ENCODE results near the gene AKR1C1.
"Not testable (repeated sequence)": the region's sequence is repeated elsewhere in the genome, so short reads cannot be mapped to it uniquely, and the experiment has no call there.

DNA sequence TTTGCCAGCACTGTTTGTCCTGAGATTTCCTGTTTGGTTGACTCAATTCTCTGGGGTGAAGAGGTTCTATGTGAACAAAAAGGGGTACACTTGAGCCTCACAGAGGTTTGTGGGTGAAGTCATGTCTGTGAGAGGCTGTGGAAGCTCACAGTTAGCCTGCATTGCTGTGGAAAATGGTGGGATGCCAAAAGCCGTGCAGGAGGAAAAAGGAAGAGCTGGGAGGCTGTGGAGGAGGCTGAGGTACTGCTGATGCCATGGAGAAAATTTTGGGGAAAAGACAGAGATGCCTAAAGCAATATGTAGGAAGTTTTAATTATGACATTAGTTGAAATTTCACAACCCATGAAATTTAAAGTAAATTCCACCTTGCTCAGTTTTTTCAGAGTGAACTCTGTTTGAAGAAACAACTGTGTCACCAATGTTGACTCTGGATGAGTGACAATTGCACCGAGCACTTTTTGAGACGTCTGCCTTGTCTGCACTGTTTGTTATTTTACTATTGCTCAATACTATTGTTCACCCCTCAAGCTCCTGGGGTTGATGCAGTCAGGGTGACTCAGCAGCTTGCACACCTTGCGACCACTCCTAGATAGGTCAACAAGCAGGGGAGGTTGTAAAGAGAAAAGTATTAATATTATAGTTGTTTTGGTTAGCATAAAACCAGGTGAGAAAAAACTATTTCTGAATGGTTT lies 45.8 kb downstream of the AKR1C1 start:
- TF ChIP-seq, protein P1, sequence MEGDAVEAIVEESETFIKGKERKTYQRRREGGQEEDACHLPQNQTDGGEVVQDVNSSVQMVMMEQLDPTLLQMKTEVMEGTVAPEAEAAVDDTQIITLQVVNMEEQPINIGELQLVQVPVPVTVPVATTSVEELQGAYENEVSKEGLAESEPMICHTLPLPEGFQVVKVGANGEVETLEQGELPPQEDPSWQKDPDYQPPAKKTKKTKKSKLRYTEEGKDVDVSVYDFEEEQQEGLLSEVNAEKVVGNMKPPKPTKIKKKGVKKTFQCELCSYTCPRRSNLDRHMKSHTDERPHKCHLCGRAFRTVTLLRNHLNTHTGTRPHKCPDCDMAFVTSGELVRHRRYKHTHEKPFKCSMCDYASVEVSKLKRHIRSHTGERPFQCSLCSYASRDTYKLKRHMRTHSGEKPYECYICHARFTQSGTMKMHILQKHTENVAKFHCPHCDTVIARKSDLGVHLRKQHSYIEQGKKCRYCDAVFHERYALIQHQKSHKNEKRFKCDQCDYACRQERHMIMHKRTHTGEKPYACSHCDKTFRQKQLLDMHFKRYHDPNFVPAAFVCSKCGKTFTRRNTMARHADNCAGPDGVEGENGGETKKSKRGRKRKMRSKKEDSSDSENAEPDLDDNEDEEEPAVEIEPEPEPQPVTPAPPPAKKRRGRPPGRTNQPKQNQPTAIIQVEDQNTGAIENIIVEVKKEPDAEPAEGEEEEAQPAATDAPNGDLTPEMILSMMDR (IDR thresholded peaks at IDR 0.05; ENCODE audit: low read depth, low read length, poor library complexity, severe bottlenecking): not testable (repeated sequence)
- TF ChIP-seq EZH2phosphoT487 (IDR thresholded peaks at IDR 0.05; ENCODE audit: borderline replicate concordance, low read length): not testable (repeated sequence)

All from DOHH2 (cell line).